GM23248 (cell line): ENCODE results near the gene NFKBIA. TPM values are rescaled to one million over a fixed set of nuclear protein-coding genes. Genes with fewer than 3 reads are reported as not detected.

Experiments
- DNase-seq: peaks from one replicate; pipeline ENCODE4 v3.0.0-alpha.2; 2015
- H2AFZ ChIP-seq: fragments of 200-600 bp; sonication (generic); 2 replicates; pipeline ENCODE4 v1.6.1; 2016; ENCODE audit warnings: antibody characterized with exemption
- H3F3A ChIP-seq: fragments of 200-600 bp; sonication (generic); 2 replicates; pipeline ENCODE4 v1.6.1; 2016; ENCODE audit warnings: mild to moderate bottlenecking, antibody characterized with exemption, mixed run types; ENCODE audit not compliant: insufficient read depth
- H3K27ac ChIP-seq: fragments of 200-600 bp; sonication (generic); 2 replicates; pipeline ENCODE4 v1.5.1; 2016; ENCODE audit warnings: mild to moderate bottlenecking
- H3K27me3 ChIP-seq: fragments of 200-600 bp; sonication (generic); replicated peaks from 2 replicates; pipeline ENCODE4 v1.6.1; 2016; ENCODE audit warnings: mild to moderate bottlenecking; ENCODE audit not compliant: insufficient read depth
- H3K36me3 ChIP-seq: fragments of 200-600 bp; sonication (generic); 2 replicates; pipeline ENCODE4 v1.6.1; 2016; ENCODE audit warnings: low read depth, mild to moderate bottlenecking
- H3K4me1 ChIP-seq: fragments of 200-600 bp; sonication (generic); 2 replicates; pipeline ENCODE4 v1.6.1; 2016; ENCODE audit warnings: mild to moderate bottlenecking; ENCODE audit not compliant: insufficient read depth
- H3K4me2 ChIP-seq: fragments of 200-600 bp; sonication (generic); one replicate; pipeline ENCODE4 v1.6.1; 2016; ENCODE audit warnings: mild to moderate bottlenecking; ENCODE audit not compliant: unreplicated experiment
- H3K4me3 ChIP-seq: fragments of 200-600 bp; sonication (generic); 2 replicates; pipeline ENCODE4 v1.5.1; 2016; ENCODE audit warnings: mild to moderate bottlenecking
- H3K79me2 ChIP-seq: fragments of 200-600 bp; sonication (generic); 2 replicates; pipeline ENCODE4 v1.6.1; 2016; ENCODE audit warnings: mild to moderate bottlenecking; ENCODE audit not compliant: insufficient read depth
- H3K9ac ChIP-seq: fragments of 200-600 bp; sonication (generic); 2 replicates; pipeline ENCODE4 v1.6.1; 2016; ENCODE audit warnings: mild to moderate bottlenecking
- H3K9me2 ChIP-seq: fragments of 200-600 bp; sonication (generic); 2 replicates; pipeline ENCODE4 v1.6.1; 2016; ENCODE audit warnings: mixed run types, mild to moderate bottlenecking, moderate library complexity; ENCODE audit not compliant: insufficient read depth
- H3K9me3 ChIP-seq: fragments of 200-600 bp; sonication (generic); one replicate; pipeline ENCODE4 v1.6.1; 2017; ENCODE audit warnings: low read depth
- H4K20me1 ChIP-seq: fragments of 200-600 bp; sonication (generic); 2 replicates; pipeline ENCODE4 v1.6.0; 2016; ENCODE audit not compliant: insufficient read depth
- EZH2 ChIP-seq: fragments of 200-600 bp; sonication (generic); IDR thresholded peaks from 2 replicates; pipeline ENCODE4 v1.6.1; 2018; ENCODE audit warnings: antibody characterized with exemption, mild to moderate bottlenecking; ENCODE audit not compliant: insufficient read depth, poor library complexity, severe bottlenecking
- EZH2phosphoT487 ChIP-seq: fragments of 200-600 bp; sonication (generic); IDR thresholded peaks from 2 replicates; pipeline ENCODE4 v1.6.1; 2018; ENCODE audit warnings: antibody characterized with exemption, moderate library complexity, mild to moderate bottlenecking, low read depth; ENCODE audit not compliant: insufficient read depth
- WGBS, 2 experiments: methylation state at CpG; one replicate each; pipeline ENCODE4 v1.1.6; 2015 to 2017; ENCODE audit warnings: low lambda C conversion rate in 2 of 2, low coverage in 1 of 2; ENCODE audit errors: missing lambda C conversion rate in 2 of 2; 5-methylcytosine and 5-hydroxymethylcytosine counted together
- in situ Hi-C: fragments of 300-500 bp; cut with MboI; formaldehyde crosslinking; loops from 2 replicates; pipeline ENCODE4 v1.15.0; 2020
- polyA plus RNA-seq: library from polyadenylated mRNA; unstranded; fragments of >200 nt; fragmentation: Nextera tagmentation; extraction: Ambion mirVana; gene quantifications from 2 replicates; pipeline ENCODE4 v1.2.1, GENCODE V29; 2016
- total RNA-seq: library from RNA; depleted of rRNA; stranded (reverse); fragments of >200 nt; shearing (Covaris generic); gene quantifications from 2 replicates; pipeline ENCODE4 v1.2.3, GENCODE V29; 2014

NFKBIA gene
- total and polyA plus RNA-seq, 2 experiments from 2014 or later, result 40.2 to 60.4 TPM

DNA sequence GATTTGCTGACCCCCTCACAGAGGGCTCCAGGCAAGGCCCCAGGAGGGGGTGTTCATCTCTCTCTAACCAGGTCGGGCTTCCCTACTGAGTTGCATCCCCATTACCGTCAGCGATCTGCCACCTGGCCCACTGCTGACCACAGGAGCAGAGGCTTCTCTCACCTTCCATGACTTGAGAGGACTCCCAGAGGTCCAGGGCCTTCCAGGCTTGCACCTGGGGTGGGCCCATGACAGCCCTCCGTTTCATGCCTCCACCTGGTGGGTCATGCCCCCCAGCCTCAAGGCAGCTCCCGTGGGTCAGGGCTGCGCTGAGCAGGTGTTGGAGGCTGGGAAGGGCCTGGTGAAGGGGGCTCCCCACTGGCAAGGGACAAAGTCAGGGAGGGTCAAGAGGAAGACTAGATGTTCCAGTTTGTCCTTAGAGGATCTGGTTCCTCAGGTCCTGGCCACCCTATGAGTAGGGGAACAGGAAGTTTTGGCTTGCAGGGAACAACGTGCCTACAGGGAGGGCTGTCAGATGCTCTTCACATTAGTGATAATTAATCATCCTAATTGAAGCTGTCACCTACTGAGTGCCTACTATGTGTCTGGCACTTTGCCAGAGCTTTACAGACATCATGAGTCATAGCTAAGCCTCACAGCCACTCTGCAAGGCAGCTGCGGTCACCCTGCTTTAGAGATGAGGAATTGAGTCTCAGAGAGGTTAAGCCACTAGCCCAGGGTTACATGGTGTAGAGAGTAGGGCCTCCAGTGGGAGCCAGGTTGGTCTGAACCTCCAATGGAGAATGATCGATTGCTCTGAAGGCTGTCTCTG lies 13.8 kb downstream of the NFKBIA start:
- Histone ChIP-seq H3K4me1 (peaks cover 5% of the 10 kb centered on the region), H3K27me3 (no peaks in the 10 kb centered on the region), H3F3A (peaks cover 8% of the 10 kb centered on the region; the same call in 1 of the 2 replicates), H3K4me2 (no peak overlapping the region), H3K9me3 (no peaks in the 10 kb centered on the region), H3K4me3 (no peak overlapping the region), H3K79me2 (no peaks in the 10 kb centered on the region), H3K9me2 (no peaks in the 10 kb centered on the region), H4K20me1 (no peaks in the 10 kb centered on the region), H2AFZ (no peak overlapping the region), H3K9ac (no peak overlapping the region), H3K27ac (no peak overlapping the region), H3K36me3 (no peaks in the 10 kb centered on the region)
- in situ Hi-C loops, result no loop called here
- peak; percentile 36 for DNase-seq
- TF ChIP-seq EZH2phosphoT487, result no peak
- no peak for TF ChIP-seq EZH2
- WGBS, 2 experiments, result 81 to 83% methylated on average over 9 of the region's 9 CpGs

DNA sequence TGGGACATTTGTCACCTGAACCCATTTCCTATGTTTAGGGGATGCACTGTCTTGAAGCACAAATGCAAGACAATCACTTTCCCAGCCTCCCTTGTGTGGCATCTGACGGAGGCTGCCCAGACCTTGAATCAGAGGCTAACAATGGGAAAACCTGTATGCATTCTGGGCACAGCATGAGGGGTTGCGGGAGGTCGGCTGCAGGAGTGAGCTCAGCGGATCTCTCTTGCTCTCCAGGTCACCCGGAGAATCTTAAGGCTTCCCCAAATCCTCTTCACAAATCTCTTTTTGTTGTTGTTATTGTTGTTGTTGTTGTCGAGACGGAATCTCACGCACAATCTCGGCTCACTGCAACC lies 15.3 kb downstream of the NFKBIA start:
- H2AFZ ChIP-seq, result no peak overlapping the region
- in situ Hi-C loops, result no loop called here
- no peaks in the 10 kb centered on the region for H3K9me2 ChIP-seq
- H3K4me1 ChIP-seq, result peaks cover 18% of the 10 kb centered on the region
- no peak overlapping the region for H3K4me3 ChIP-seq
- TF ChIP-seq EZH2phosphoT487, result no peak
- no peak for TF ChIP-seq EZH2
- H3K4me2 ChIP-seq, result no peak overlapping the region
- no peaks in the 10 kb centered on the region for H3K27me3 ChIP-seq
- no peaks in the 10 kb centered on the region for H4K20me1 ChIP-seq
- H3K9me3 ChIP-seq, result no peaks in the 10 kb centered on the region
- no peaks in the 10 kb centered on the region for H3K79me2 ChIP-seq
- no peaks in the 10 kb centered on the region for H3K36me3 ChIP-seq
- 91 to 93% methylated on average over 9 of the region's 9 CpGs for WGBS, 2 experiments
- no peak overlapping the region for H3K27ac ChIP-seq
- no peak for DNase-seq
- no peak overlapping the region for H3K9ac ChIP-seq
- peaks cover 18% of the 10 kb centered on the region for H3F3A ChIP-seq

DNA sequence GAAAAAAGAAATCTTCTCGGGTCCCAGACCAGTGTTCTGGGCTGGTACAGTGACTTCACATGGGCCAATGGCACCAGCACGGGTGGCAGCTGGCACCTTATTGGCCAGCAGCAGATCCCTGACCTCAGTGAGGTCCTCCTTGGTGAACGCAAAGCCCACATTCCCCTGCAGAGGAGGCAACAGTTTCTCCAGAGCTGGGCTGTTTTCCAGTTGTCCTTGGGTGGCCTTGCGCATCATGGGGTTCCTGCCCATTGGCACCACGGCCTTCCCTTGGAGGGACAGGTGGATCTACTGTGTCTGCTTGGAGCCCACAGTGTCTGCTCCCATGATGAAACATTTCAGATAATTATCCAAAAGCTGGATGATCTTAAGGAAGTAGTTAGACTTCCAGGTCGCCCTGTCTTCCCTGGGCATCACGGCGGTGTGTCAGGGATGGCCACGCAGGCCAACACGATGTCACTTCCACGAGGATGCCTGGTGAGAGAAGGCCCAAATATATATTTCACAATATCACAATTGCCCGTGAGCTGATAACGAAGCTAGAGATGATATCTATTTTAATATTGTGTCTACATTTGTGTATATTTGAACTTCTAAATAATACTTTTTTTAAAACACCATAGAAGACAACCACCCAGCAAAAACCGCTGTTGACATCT lies 15.8 kb downstream of the NFKBIA start:
- Histone ChIP-seq H3K27ac (no peak overlapping the region), H3K36me3 (no peaks in the 10 kb centered on the region), H3K79me2 (no peaks in the 10 kb centered on the region), H3K4me1 (peaks cover 23% of the 10 kb centered on the region), H3F3A (peaks cover 22% of the 10 kb centered on the region), H4K20me1 (no peaks in the 10 kb centered on the region), H3K9me3 (no peaks in the 10 kb centered on the region), H3K27me3 (no peaks in the 10 kb centered on the region), H3K9me2 (no peaks in the 10 kb centered on the region), H3K4me3 (no peak overlapping the region), H2AFZ (no peak overlapping the region), H3K4me2 (no peak overlapping the region), H3K9ac (no peak overlapping the region)
- no peak for DNase-seq
- in situ Hi-C loops, result no loop called here
- 81 to 87% methylated on average over 14 of the region's 14 CpGs for WGBS, 2 experiments
- TF ChIP-seq EZH2phosphoT487 (no peak), EZH2 (no peak)

DNA sequence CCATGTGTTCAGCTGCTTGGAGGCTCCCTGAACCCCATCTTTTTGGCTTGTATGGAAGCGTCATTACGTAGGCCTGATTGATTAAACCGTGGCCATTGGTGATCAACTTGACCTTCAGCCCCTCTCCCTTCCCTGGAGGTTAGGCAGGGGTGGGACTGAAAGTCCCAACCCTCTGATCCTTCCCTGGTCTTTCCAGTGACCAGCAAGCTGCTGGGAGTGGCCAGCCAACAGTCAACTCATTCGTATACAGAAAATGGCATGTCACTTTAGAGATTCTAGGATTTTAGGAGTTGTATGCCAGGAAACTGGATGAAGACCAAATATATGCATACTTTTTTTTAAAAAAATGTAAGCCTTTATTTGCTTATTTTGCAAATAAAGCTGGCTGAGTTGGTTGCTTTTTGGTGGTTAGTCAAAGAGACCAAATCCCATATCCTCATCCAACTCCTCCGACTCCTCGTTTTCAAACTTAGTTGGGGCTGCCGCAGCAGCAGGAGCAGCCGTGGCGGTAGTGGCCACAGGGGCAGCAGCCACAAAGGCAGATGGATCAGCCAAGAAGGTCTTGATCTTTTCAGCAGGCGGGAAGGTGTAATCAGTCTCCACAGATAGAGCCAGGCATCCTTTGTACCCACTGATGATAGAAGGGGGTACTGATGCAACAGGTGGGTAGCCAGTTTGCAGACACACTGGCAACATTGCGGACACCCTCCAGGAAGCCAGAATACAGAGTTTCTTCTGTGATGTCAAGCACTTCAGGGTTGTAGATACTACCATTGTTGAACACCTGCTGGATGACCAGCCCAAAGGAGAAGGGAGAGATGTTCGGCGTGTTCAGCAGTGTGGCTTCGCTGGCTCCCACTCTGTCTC lies 16.6 kb downstream of the NFKBIA start:
- no peaks in the 10 kb centered on the region for H3K27me3 ChIP-seq
- no peak overlapping the region for H3K27ac ChIP-seq
- TF ChIP-seq EZH2phosphoT487, result no peak
- no peak for TF ChIP-seq EZH2
- no peak for DNase-seq
- H3K79me2 ChIP-seq, result no peaks in the 10 kb centered on the region
- H3K36me3 ChIP-seq, result no peaks in the 10 kb centered on the region
- no peak overlapping the region for H3K9ac ChIP-seq
- no peaks in the 10 kb centered on the region for H3K9me3 ChIP-seq
- no peak overlapping the region for H3K4me3 ChIP-seq
- no peaks in the 10 kb centered on the region for H4K20me1 ChIP-seq
- no peaks in the 10 kb centered on the region for H3K9me2 ChIP-seq
- H2AFZ ChIP-seq, result no peak overlapping the region
- H3K4me2 ChIP-seq, result no peak overlapping the region
- peaks cover 30% of the 10 kb centered on the region for H3F3A ChIP-seq
- 96 to 98% methylated on average over 14 of the region's 14 CpGs for WGBS, 2 experiments
- H3K4me1 ChIP-seq, result peaks cover 27% of the 10 kb centered on the region
- in situ Hi-C loops, result no loop called here
